Natural killer cell (primary cell): ENCODE measurements around the gene MVK. TPM values are rescaled to one million over a fixed set of nuclear protein-coding genes. Genes with fewer than 3 reads are reported as not detected.

Source experiments
- ATAC-seq, 3 donors: fragments of 150-1000 bp in 2 of 3; fragments of 200-7000 bp in 1 of 3; cut with Tn5 transposase; 1 replicate in 1 of 3; 2 replicates in 2 of 3; pipeline ENCODE4 v1.10.0; 2021; ENCODE audit warnings: mild to moderate bottlenecking in 2 of 3, moderate library complexity in 2 of 3
- DNase-seq, 2 donors: peaks; one replicate each; pipeline versions ENCODE4 v3.0.0 to v3.0.0-alpha.2; 2013 to 2021; ENCODE audit warnings: mixed read lengths in 1 of 2
- H3K27ac ChIP-seq: one replicate; pipeline ENCODE4 v1.5.1; 2013; ENCODE audit warnings: mild to moderate bottlenecking, low read length
- H3K27me3 ChIP-seq: one replicate; pipeline ENCODE4 v1.6.1; 2013; ENCODE audit warnings: low read length; ENCODE audit not compliant: control insufficient read depth, insufficient read depth
- H3K36me3 ChIP-seq: one replicate; pipeline ENCODE4 v1.6.1; 2013; ENCODE audit warnings: low read length; ENCODE audit not compliant: control insufficient read depth, insufficient read depth
- H3K4me1 ChIP-seq: one replicate; pipeline ENCODE4 v1.6.1; 2013; ENCODE audit warnings: low read length; ENCODE audit not compliant: control insufficient read depth, insufficient read depth
- H3K4me3 ChIP-seq: one replicate; pipeline ENCODE4 v1.5.1; 2013; ENCODE audit warnings: low read length
- H3K9me3 ChIP-seq: one replicate; pipeline ENCODE4 v1.6.1; 2013; ENCODE audit warnings: low read length; ENCODE audit not compliant: control insufficient read depth, insufficient read depth
- H3K27ac Mint-ChIP-seq, 2 donors: one replicate each; pipeline ENCODE4 v1.8.0; 2022; ENCODE audit warnings: mild to moderate bottlenecking in 2 of 2, mixed read lengths in 2 of 2, moderate library complexity in 1 of 2
- H3K27me3 Mint-ChIP-seq, 2 donors: one replicate each; pipeline ENCODE4 v1.8.0; 2022; ENCODE audit warnings: low read depth in 2 of 2, mixed read lengths in 2 of 2
- H3K36me3 Mint-ChIP-seq: one replicate; pipeline ENCODE4 v1.8.0; 2022; ENCODE audit warnings: mixed read lengths
- H3K4me1 Mint-ChIP-seq, 2 donors: one replicate each; pipeline ENCODE4 v1.8.0; 2022; ENCODE audit warnings: mixed read lengths in 2 of 2
- H3K4me3 Mint-ChIP-seq: one replicate; pipeline ENCODE4 v1.8.0; 2022; ENCODE audit warnings: mild to moderate bottlenecking, moderate library complexity, mixed read lengths
- H3K9me3 Mint-ChIP-seq, 2 donors: one replicate each; pipeline ENCODE4 v1.8.0; 2022; ENCODE audit warnings: mixed read lengths in 2 of 2
- CTCF ChIP-seq: fragments of 200-600 bp; IDR thresholded peaks from one replicate; pipeline ENCODE4 v1.8.0; 2022; ENCODE audit warnings: antibody characterized with exemption
- WGBS: methylation state at CpG from one replicate; pipeline ENCODE4 v1.1.7; 2013; ENCODE audit warnings: missing lambda C conversion rate; ENCODE audit not compliant: insufficient coverage; 5-methylcytosine and 5-hydroxymethylcytosine counted together
- intact Hi-C: fragments of 100-400 bp; cut with micrococcal nuclease; formaldehyde crosslinking; loops from one replicate; pipeline ENCODE4 v1.14.2; 2022
- total RNA-seq, 4 donors: library from RNA; stranded (reverse); fragments of 120-200 nt in 1 of 4; gene quantifications; one replicate each; pipeline versions ENCODE4 v1.2.3 to v1.2.4, GENCODE V29; 2013 to 2022

The MVK gene
- total RNA-seq, 3 donors from 2014 or later (not counting 1 experiment from before 2014, with no cell fraction given) = 9.4 to 16.6 (median 16.2) TPM

GRCh38 chr12:109606320-109607028 is 32.9 kb downstream of the MVK start:
- Histone ChIP-seq H3K4me1 (peaks cover 8% of the 10 kb centered on the region), H3K27me3 (no peaks in the 10 kb centered on the region), H3K9me3 (no peaks in the 10 kb centered on the region), H3K4me3 (no peak overlapping the region), H3K27ac (no peak overlapping the region), H3K36me3 (no peaks in the 10 kb centered on the region)
- 48% methylated on average over 30 of the region's 30 CpGs for WGBS
- no peak for ATAC-seq
- Mint-ChIP-seq H3K4me3 (no peak overlapping the region), H3K4me1 (no peaks in the 10 kb centered on the region), H3K27ac (no peak overlapping the region), H3K9me3 (no peaks in the 10 kb centered on the region), H3K36me3 (no peaks in the 10 kb centered on the region), H3K27me3 (peaks cover 3 to 6% of the 10 kb centered on the region in 2 donors)
- no peak for TF ChIP-seq CTCF
- intact Hi-C loops = no loop called here
- DNase-seq = no peak

GRCh38 chr12:109607618-109608017 is 34.0 kb downstream of the MVK start:
- H3K36me3 Mint-ChIP-seq = no peaks in the 10 kb centered on the region
- no peak for DNase-seq
- no peak overlapping the region for H3K27ac ChIP-seq
- H3K4me3 ChIP-seq = no peak overlapping the region
- no peaks in the 10 kb centered on the region for H3K27me3 ChIP-seq
- no peak for ATAC-seq
- no peaks in the 10 kb centered on the region for H3K4me1 Mint-ChIP-seq
- WGBS = 87% methylated on average over 4 of the region's 4 CpGs
- no peak overlapping the region for H3K4me3 Mint-ChIP-seq
- no peaks in the 10 kb centered on the region for H3K9me3 ChIP-seq
- H3K27ac Mint-ChIP-seq = no peak overlapping the region
- peaks cover 3 to 12% of the 10 kb centered on the region in 2 donors for H3K27me3 Mint-ChIP-seq
- intact Hi-C loops = no loop called here
- TF ChIP-seq CTCF = no peak
- peaks cover 8% of the 10 kb centered on the region for H3K4me1 ChIP-seq
- no peaks in the 10 kb centered on the region for H3K9me3 Mint-ChIP-seq
- no peaks in the 10 kb centered on the region for H3K36me3 ChIP-seq

GRCh38 chr12:109608270-109608669 is 34.7 kb downstream of the MVK start:
- Mint-ChIP-seq H3K36me3 (no peaks in the 10 kb centered on the region), H3K27me3 (peaks cover 3 to 12% of the 10 kb centered on the region in 2 donors), H3K9me3 (no peaks in the 10 kb centered on the region), H3K4me1 (no peaks in the 10 kb centered on the region), H3K27ac (no peak overlapping the region), H3K4me3 (no peak overlapping the region)
- Histone ChIP-seq H3K36me3 (no peaks in the 10 kb centered on the region), H3K4me1 (peaks cover 8% of the 10 kb centered on the region), H3K4me3 (no peak overlapping the region), H3K27ac (no peak overlapping the region), H3K27me3 (no peaks in the 10 kb centered on the region), H3K9me3 (no peaks in the 10 kb centered on the region)
- 98% methylated on average over 4 of the region's 4 CpGs for WGBS
- intact Hi-C loops = no loop called here
- no peak for DNase-seq
- ATAC-seq = no peak
- TF ChIP-seq CTCF = no peak

GRCh38 chr12:109608793-109609192 is 35.2 kb downstream of the MVK start:
- H3K27me3 ChIP-seq = no peaks in the 10 kb centered on the region
- H3K27me3 Mint-ChIP-seq = peaks cover 3 to 12% of the 10 kb centered on the region in 2 donors

More at GRCh38 chr12:109608793-109609192, 35.2 kb downstream of the MVK start:
- no peaks in the 10 kb centered on the region for H3K9me3 ChIP-seq
- no peak overlapping the region for H3K4me3 ChIP-seq
- no peaks in the 10 kb centered on the region for H3K36me3 ChIP-seq
- intact Hi-C loops = no loop called here
- ATAC-seq (no peak), DNase-seq (no peak)
- Mint-ChIP-seq H3K4me3 (no peak overlapping the region), H3K27ac (no peak overlapping the region), H3K9me3 (no peaks in the 10 kb centered on the region), H3K4me1 (no peaks in the 10 kb centered on the region), H3K36me3 (no peaks in the 10 kb centered on the region)
- 92% methylated on average over 2 of the region's 3 CpGs for WGBS
- peaks cover 3% of the 10 kb centered on the region for H3K4me1 ChIP-seq
- TF ChIP-seq CTCF = no peak
- H3K27ac ChIP-seq = no peak overlapping the region
